Measurements from ENCODE around the gene NPIPA8. TPM values are rescaled to one million over a fixed set of nuclear protein-coding genes. Genes with fewer than 3 reads are reported as not detected.
"Not testable (repeated sequence)": the region's sequence is repeated elsewhere in the genome, so short reads cannot be mapped to it uniquely, and the experiment has no call there.

NPIPA8 gene
- total and polyA plus RNA-seq, 4 donors, result 0.28 to 7.6 (median 5.0) TPM

GRCh38 chr16:18290959-18291358, 45.6 kb downstream of the NPIPA8 start:
- not testable (repeated sequence) for H3K4me1 ChIP-seq (ENCODE audit: control insufficient read depth, insufficient read depth, low read length); H3K27me3 ChIP-seq (ENCODE audit: control insufficient read depth, insufficient read depth, low read length); H3K9me3 ChIP-seq (ENCODE audit: control insufficient read depth, insufficient read depth, low read length); H3K4me3 ChIP-seq (ENCODE audit: low read depth, low read length); H3K27ac ChIP-seq (ENCODE audit: low read depth, low read length); DNase-seq (ENCODE audit: low read depth in 4 of 6, low spot score in 6 of 6); H3K36me3 ChIP-seq (ENCODE audit: control insufficient read depth, insufficient read depth, low read length)
- no CpG with 5 or more reads among the region's 2 CpGs for WGBS (ENCODE audit: insufficient coverage)

DNA sequence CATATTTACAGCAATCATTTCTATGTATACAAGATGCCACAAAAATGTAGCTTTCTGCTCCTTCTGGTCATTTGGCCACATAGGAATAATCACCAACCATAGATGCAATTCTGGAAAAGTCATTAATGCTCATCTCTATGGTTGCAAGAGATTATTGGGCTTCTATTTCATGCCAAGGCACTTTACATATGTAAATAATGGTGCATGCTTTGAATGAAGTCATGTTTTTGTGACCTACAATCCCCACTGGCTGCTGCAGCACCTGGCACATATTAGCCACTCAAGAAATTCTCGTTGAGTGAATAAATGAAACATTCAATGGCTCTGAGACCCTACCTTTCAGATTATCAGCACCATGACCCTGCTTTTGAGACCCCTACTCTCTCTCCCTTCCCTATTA, 50.2 kb downstream of the NPIPA8 start:
- DNase-seq (ENCODE audit: low read depth in 4 of 6, low spot score in 6 of 6); H3K27ac ChIP-seq (ENCODE audit: low read depth, low read length); H3K9me3 ChIP-seq (ENCODE audit: control insufficient read depth, insufficient read depth, low read length); H3K36me3 ChIP-seq (ENCODE audit: control insufficient read depth, insufficient read depth, low read length); H3K27me3 ChIP-seq (ENCODE audit: control insufficient read depth, insufficient read depth, low read length); H3K4me3 ChIP-seq (ENCODE audit: low read depth, low read length); H3K4me1 ChIP-seq (ENCODE audit: control insufficient read depth, insufficient read depth, low read length): not testable (repeated sequence)
- WGBS (ENCODE audit: insufficient coverage), result no CpG with 5 or more reads among the region's 1 CpG

DNA sequence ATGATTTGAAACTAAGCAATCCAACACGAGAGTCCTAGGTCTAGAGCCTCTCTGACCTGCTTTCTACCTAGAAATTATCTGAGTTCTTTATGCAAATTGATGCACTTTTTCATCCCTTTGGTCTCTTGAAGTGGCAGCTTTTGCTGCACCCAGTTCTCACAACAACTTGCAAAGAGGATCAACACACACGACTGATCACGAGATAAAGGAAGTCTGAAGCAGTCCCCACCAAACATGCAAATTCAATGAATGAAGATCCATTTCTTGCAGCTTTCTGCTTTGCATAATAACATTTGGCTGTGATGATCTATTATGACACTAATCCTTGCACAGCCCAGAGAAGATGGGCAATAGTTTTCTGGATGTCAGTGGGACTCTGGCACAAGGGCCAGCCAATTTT, 56.2 kb downstream of the NPIPA8 start:
- not testable (repeated sequence) for H3K4me3 ChIP-seq (ENCODE audit: low read depth, low read length); H3K27ac ChIP-seq (ENCODE audit: low read depth, low read length); H3K27me3 ChIP-seq (ENCODE audit: control insufficient read depth, insufficient read depth, low read length); H3K36me3 ChIP-seq (ENCODE audit: control insufficient read depth, insufficient read depth, low read length); H3K4me1 ChIP-seq (ENCODE audit: control insufficient read depth, insufficient read depth, low read length); H3K9me3 ChIP-seq (ENCODE audit: control insufficient read depth, insufficient read depth, low read length); DNase-seq (ENCODE audit: low read depth in 4 of 6, low spot score in 6 of 6)
- no CpG with 5 or more reads among the region's 3 CpGs for WGBS (ENCODE audit: insufficient coverage)

- not testable (repeated sequence) for H3K27me3 ChIP-seq (ENCODE audit: control insufficient read depth, insufficient read depth, low read length); H3K4me3 ChIP-seq (ENCODE audit: low read depth, low read length); H3K36me3 ChIP-seq (ENCODE audit: control insufficient read depth, insufficient read depth, low read length); H3K9me3 ChIP-seq (ENCODE audit: control insufficient read depth, insufficient read depth, low read length); H3K27ac ChIP-seq (ENCODE audit: low read depth, low read length); H3K4me1 ChIP-seq (ENCODE audit: control insufficient read depth, insufficient read depth, low read length); DNase-seq (ENCODE audit: low read depth in 4 of 6, low spot score in 6 of 6)
- no CpG with 5 or more reads among the region's 3 CpGs for WGBS (ENCODE audit: insufficient coverage)
These were observed 59.8 kb downstream of the NPIPA8 start for GRCh38 chr16:18276756-18277155.

DNA sequence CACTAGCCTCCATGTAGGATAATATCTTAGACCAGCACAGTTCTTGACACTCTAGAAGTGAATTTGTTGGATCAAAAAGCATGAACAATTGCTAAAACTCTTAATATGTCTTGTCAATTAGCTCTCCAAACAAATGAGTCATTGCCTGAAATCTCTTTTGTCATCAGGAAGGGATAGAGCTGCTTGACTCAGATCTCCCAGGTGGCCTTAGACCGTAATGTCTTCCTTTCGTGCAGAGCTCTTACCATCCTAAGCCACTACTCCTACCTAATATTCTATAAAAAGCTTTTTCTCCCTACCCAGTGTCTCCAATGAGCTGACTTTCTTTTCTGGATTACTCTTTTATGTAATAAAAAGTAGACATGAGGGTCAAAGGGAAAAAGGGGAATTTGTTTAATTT, 66.4 kb downstream of the NPIPA8 start:
- not testable (repeated sequence) for H3K9me3 ChIP-seq (ENCODE audit: control insufficient read depth, insufficient read depth, low read length); DNase-seq (ENCODE audit: low read depth in 4 of 6, low spot score in 6 of 6); H3K27me3 ChIP-seq (ENCODE audit: control insufficient read depth, insufficient read depth, low read length); H3K36me3 ChIP-seq (ENCODE audit: control insufficient read depth, insufficient read depth, low read length); H3K4me1 ChIP-seq (ENCODE audit: control insufficient read depth, insufficient read depth, low read length); H3K4me3 ChIP-seq (ENCODE audit: low read depth, low read length); H3K27ac ChIP-seq (ENCODE audit: low read depth, low read length)
- no CpG with 5 or more reads among the region's 2 CpGs for WGBS (ENCODE audit: insufficient coverage)

Small RNAs within 50 kb of the gene (small RNA-seq; reads per million reads assigned to genes)
- gene AC126755.6 (ENCODE audit: low replicate concordance), result not detected
- gene MIR6511A4 (ENCODE audit: low replicate concordance), result not detected
- gene MIR6770-3 (ENCODE audit: low replicate concordance), result not detected

Other genes with a start within 250 kb of the NPIPA8 start
- gene NOMO2, start 225.4 kb upstream of the NPIPA8 start, total RNA-seq, result 100 to 1,000 TPM in 1 of 2 donors, 10 to 100 TPM in 1; 83.4 to 112 TPM
- 100 to 1,000 TPM; 117 to 142 TPM for gene NOMO2, start 225.4 kb upstream of the NPIPA8 start, polyA plus RNA-seq (ENCODE audit: insufficient read length in 2 of 2)

Measured in spinal cord (tissue), 10 donors.